Stomach (tissue), 9 donors: ENCODE measurements around the gene THY1. TPM values are rescaled to one million over a fixed set of nuclear protein-coding genes. Genes with fewer than 3 reads are reported as not detected.

Source experiments
- DNase-seq, 2 donors: peaks; one replicate each; pipeline versions ENCODE4 v3.0.0 to v3.0.0-alpha.2; 2013 to 2019
- H3K27ac ChIP-seq, 5 donors: fragments of 200-600 bp in 4 of 5; sonication (generic) in 4 of 5; one replicate each; pipeline ENCODE4 v1.5.1; 2013 to 2019; ENCODE audit warnings: mild to moderate bottlenecking in 1 of 5, moderate library complexity in 1 of 5
- H3K27me3 ChIP-seq, 3 donors: fragments of 200-600 bp; sonication (generic); one replicate each; pipeline ENCODE4 v1.5.1; 2017 to 2019; ENCODE audit warnings: mixed run types in 1 of 3
- H3K36me3 ChIP-seq, 4 donors: fragments of 200-600 bp; sonication (generic); 1 replicate in 3 of 4; 2 replicates in 1 of 4; pipeline ENCODE4 v1.5.1; 2016 to 2019
- H3K4me1 ChIP-seq, 4 donors: fragments of 200-600 bp; sonication (generic); one replicate each; pipeline ENCODE4 v1.5.1; 2016 to 2019
- H3K4me3 ChIP-seq, 4 donors: fragments of 200-600 bp; sonication (generic) in 3 of 4; one replicate each; pipeline ENCODE4 v1.5.1; 2016 to 2019; ENCODE audit warnings: mild to moderate bottlenecking in 1 of 4
- H3K9me3 ChIP-seq, 4 donors: fragments of 200-600 bp; sonication (generic); one replicate each; pipeline ENCODE4 v1.5.1; 2016 to 2019
- CTCF ChIP-seq, 7 experiments: fragments of 450-650 bp in 4 of 7; fragments of 200-600 bp in 3 of 7; sonication (generic) in 3 of 7; IDR thresholded peaks; one replicate each; pipeline ENCODE4 v1.5.1; 2016 to 2019; ENCODE audit warnings: antibody characterized with exemption in 7 of 7, control low read depth in 2 of 7, mild to moderate bottlenecking in 1 of 7
- EP300 ChIP-seq: sonication (generic); formaldehyde crosslinking; IDR thresholded peaks from one replicate; pipeline ENCODE4 v1.6.1; 2017; ENCODE audit warnings: antibody characterized with exemption
- POLR2A ChIP-seq, 4 donors: fragments of 450-650 bp; IDR thresholded peaks; one replicate each; pipeline ENCODE4 v1.6.1; 2016; ENCODE audit warnings: antibody characterized with exemption in 4 of 4, control low read depth in 2 of 4, mild to moderate bottlenecking in 1 of 4, moderate library complexity in 1 of 4
- POLR2AphosphoS5 ChIP-seq, 3 donors: sonication (generic); formaldehyde crosslinking; IDR thresholded peaks; one replicate each; pipeline ENCODE4 v1.6.1; 2016; ENCODE audit warnings: antibody characterized with exemption in 3 of 3
- WGBS, 5 donors: extraction: QIAGEN DNeasy Blood & Tissue Kit in 3 of 5; methylation state at CpG; one replicate each; pipeline versions ENCODE4 v1.1.5 to v1.1.7; 2013 to 2018; 5-methylcytosine and 5-hydroxymethylcytosine counted together
- intact Hi-C: fragments of 100-400 bp; cut with DNase I; formaldehyde crosslinking; loops from one replicate; pipeline ENCODE4 v1.15.1; 2023; ENCODE audit warnings: low total_unique reads
- polyA plus RNA-seq, 3 donors: library from polyadenylated mRNA; stranded (reverse); fragments of 200-250 nt; gene quantifications; one replicate each; pipeline ENCODE4 v1.2.3, GENCODE V29; 2013
- small RNA-seq, 4 donors: library from RNA; depleted of rRNA; stranded (forward); fragments of <200 nt; gene quantifications; one replicate each; pipeline ENCODE3, GENCODE V24; 2016
- total RNA-seq, 5 donors: library from RNA; depleted of rRNA; stranded (reverse); fragments of >200 nt; gene quantifications; one replicate each; pipeline versions ENCODE4 v1.1.0 to v1.2.3, GENCODE V29; 2014 to 2016
- donor health status: healthy with polysubstance abuse.
- donor health status: Bipolar disorder and iron deficiency.
- donor health status: healthy.

THY1 gene
- total and polyA plus RNA-seq, 8 donors: 1.2 to 13.7 (median 7.9) TPM

- Histone ChIP-seq H3K4me1 (peaks cover 56 to 92% (median 73%) of the 10 kb centered on the region in 4 donors), H3K9me3 (no peaks in the 10 kb centered on the region), H3K36me3 (no peaks in the 10 kb centered on the region), H3K4me3 (no peak overlapping the region), H3K27me3 (peaks cover 0 to 2% (median 0%) of the 10 kb centered on the region in 3 donors), H3K27ac (peak overlapping the region; percentile 10 to 93 (median 79))
- TF ChIP-seq CTCF (IDR thresholded peaks at IDR 0.05) (no peak), POLR2A (IDR thresholded peaks at IDR 0.05) (no peak), POLR2AphosphoS5 (IDR thresholded peaks at IDR 0.05) (no peak), EP300 (no peak)
- intact Hi-C loops: no loop called here
- whole genome bisulfite sequencing, 5 donors: 38 to 47% (median 42%) methylated on average over 8 of the region's 8 CpGs
- peak in 1 of 2 donors; percentile 61 for DNase-seq
Measured at GRCh38 chr11:119370486-119371046, 52.4 kb downstream of the THY1 start.

GRCh38 chr11:119369132-119369925 is 53.6 kb downstream of the THY1 start:
- 65 to 69% (median 68%) methylated on average over 13 of the region's 13 CpGs for WGBS, 5 donors
- DNase-seq: peak in 1 of 2 donors; percentile 32
- peaks cover 57 to 92% (median 73%) of the 10 kb centered on the region in 4 donors for H3K4me1 ChIP-seq
- peaks cover 0 to 14% (median 10%) of the 10 kb centered on the region in 3 donors for H3K27me3 ChIP-seq
- no peak for TF ChIP-seq POLR2AphosphoS5 (IDR thresholded peaks at IDR 0.05)
- no peaks in the 10 kb centered on the region for H3K9me3 ChIP-seq
- intact Hi-C loops: no loop called here
- peak overlapping the region; percentile 79 to 93 (median 80) for H3K27ac ChIP-seq
- H3K36me3 ChIP-seq: no peaks in the 10 kb centered on the region
- peak overlapping the region in 1 of 4 donors; percentile 7 for H3K4me3 ChIP-seq

- Histone ChIP-seq H3K4me1 (peaks cover 60 to 91% (median 76%) of the 10 kb centered on the region in 4 donors), H3K9me3 (no peaks in the 10 kb centered on the region), H3K4me3 (peak overlapping the region in 2 of 4 donors; percentile 7 to 19), H3K27ac (peak overlapping the region; percentile 79 to 93 (median 80)), H3K27me3 (peaks cover 0 to 24% (median 19%) of the 10 kb centered on the region in 3 donors), H3K36me3 (no peaks in the 10 kb centered on the region)
- 32 to 39% (median 35%) methylated on average over 17 of the region's 17 CpGs for WGBS, 5 donors
- peak; percentile 70 to 88 for DNase-seq
- intact Hi-C loops: no loop called here
- TF ChIP-seq POLR2A (IDR thresholded peaks at IDR 0.05) (no peak), CTCF (IDR thresholded peaks at IDR 0.05) (no peak), POLR2AphosphoS5 (IDR thresholded peaks at IDR 0.05) (peak in 2 of 3 donors; percentile 22 to 28), EP300 (peak; percentile 58)
Measured at GRCh38 chr11:119368121-119369034, 54.6 kb downstream of the THY1 start.

- Histone ChIP-seq H3K27ac (peak overlapping the region in 4 of 5 donors; percentile 79 to 93 (median 80)), H3K4me1 (peaks cover 67 to 96% (median 82%) of the 10 kb centered on the region in 4 donors)
- no peak for DNase-seq
Measured at GRCh38 chr11:119367661-119368120, 55.3 kb downstream of the THY1 start.

More at GRCh38 chr11:119367661-119368120, 55.3 kb downstream of the THY1 start:
- no peak overlapping the region for H3K4me3 ChIP-seq
- H3K36me3 ChIP-seq: no peaks in the 10 kb centered on the region
- intact Hi-C loops: no loop called here
- peaks cover 0 to 31% (median 20%) of the 10 kb centered on the region in 3 donors for H3K27me3 ChIP-seq
- TF ChIP-seq CTCF (IDR thresholded peaks at IDR 0.05): no peak
- TF ChIP-seq POLR2A (IDR thresholded peaks at IDR 0.05): no peak
- peak; percentile 45 for TF ChIP-seq EP300
- peak in 1 of 3 donors; percentile 23 for TF ChIP-seq POLR2AphosphoS5 (IDR thresholded peaks at IDR 0.05)
- no peaks in the 10 kb centered on the region for H3K9me3 ChIP-seq
- 50 to 69% (median 58%) methylated on average over 5 to 9 of the region's 9 CpGs for WGBS, 5 donors

Small RNA genes lying within 50 kb of the gene (small RNA-seq; reads per million reads assigned to genes)
- gene AP003396.4: 0 reads per million in 4 donors

Other genes with a start within 250 kb of the THY1 start
- 100 to 1,000 TPM in 1 of 5 donors, 10 to 100 TPM in 1, 1 to 10 TPM in 2, not detected in 1; 3.3 to 130 (median 9.5) TPM for gene NHERF4, start 237.7 kb downstream of the THY1 start, total RNA-seq
- 1 to 10 TPM in 2 of 3 donors, under 1 TPM in 1; 0.13 to 2.4 (median 2.1) TPM for gene NHERF4, start 237.7 kb downstream of the THY1 start, polyA plus RNA-seq
- 10 to 100 TPM in 4 of 5 donors, 1 to 10 TPM in 1; 1.4 to 13.8 (median 11.7) TPM for gene CBL, start 216.8 kb downstream of the THY1 start, total RNA-seq
- 1 to 10 TPM; 2.7 to 4.2 (median 3.0) TPM for gene CBL, start 216.8 kb downstream of the THY1 start, polyA plus RNA-seq
- gene MCAM, start 106.0 kb downstream of the THY1 start, total RNA-seq: 100 to 1,000 TPM in 3 of 5 donors, 10 to 100 TPM in 2; 49.6 to 379 (median 111) TPM
- 10 to 100 TPM in 2 of 3 donors, 1 to 10 TPM in 1; 7.3 to 54.8 (median 16.0) TPM for gene MCAM, start 106.0 kb downstream of the THY1 start, polyA plus RNA-seq
- 10 to 100 TPM in 2 of 5 donors, 1 to 10 TPM in 2, not detected in 1; 1.3 to 45.8 (median 11.7) TPM for gene RNF26, start 88.6 kb downstream of the THY1 start, total RNA-seq
- gene RNF26, start 88.6 kb downstream of the THY1 start, polyA plus RNA-seq: 10 to 100 TPM in 2 of 3 donors, 1 to 10 TPM in 1; 7.0 to 14.8 (median 10.3) TPM
- 100 to 1,000 TPM in 1 of 5 donors, 10 to 100 TPM in 4; 11.4 to 169 (median 17.4) TPM for gene C1QTNF5, start 82.3 kb downstream of the THY1 start, total RNA-seq
- gene C1QTNF5, start 82.3 kb downstream of the THY1 start, polyA plus RNA-seq: 10 to 100 TPM; 12.7 to 30.3 (median 20.6) TPM
- not detected for gene MFRP, start 76.5 kb downstream of the THY1 start, total RNA-seq
- gene MFRP, start 76.5 kb downstream of the THY1 start, polyA plus RNA-seq: not detected
- 10 to 100 TPM in 1 of 5 donors, 1 to 10 TPM in 4; 1.4 to 17.4 (median 3.1) TPM for gene USP2, start 41.5 kb downstream of the THY1 start, total RNA-seq
- 1 to 10 TPM; 1.4 to 7.8 (median 2.6) TPM for gene USP2, start 41.5 kb downstream of the THY1 start, polyA plus RNA-seq